WTC11 (cell line): ENCODE measurements around the gene AQP7. TPM values are rescaled to one million over a fixed set of nuclear protein-coding genes. Genes with fewer than 3 reads are reported as not detected.

Experiments used
- ATAC-seq: fragments of 200-7000 bp; cut with Tn5 transposase; 2 replicates; pipeline ENCODE4 v1.10.0; 2021; ENCODE audit warnings: mild to moderate bottlenecking, moderate library complexity
- CTCF ChIA-PET: fragments of 300-600 bp; sonication (Branson Sonifier 250); formaldehyde crosslinking; loops from one replicate; lab custom pipeline; 2021; ENCODE audit warnings: antibody characterized with exemption; lab: Charles Lee
- POLR2A ChIA-PET: fragments of 350-600 bp; sonication (Branson Sonifier 250); formaldehyde crosslinking; loops from one replicate; lab custom pipeline; 2021; ENCODE audit warnings: antibody characterized with exemption; lab: Charles Lee
- DNase-seq: peaks from one replicate; pipeline ENCODE4 v3.0.0; 2021; ENCODE audit warnings: low spot score
- H3K27ac Mint-ChIP-seq: 2 replicates; pipeline ENCODE4 v1.8.0; 2021; ENCODE audit warnings: mixed read lengths
- H3K27me3 Mint-ChIP-seq: 2 replicates; pipeline ENCODE4 v1.8.0; 2021; ENCODE audit warnings: low read depth, mild to moderate bottlenecking, moderate library complexity, mixed read lengths
- H3K36me3 Mint-ChIP-seq: 2 replicates; pipeline ENCODE4 v1.8.0; 2021; ENCODE audit warnings: mixed read lengths
- H3K4me1 Mint-ChIP-seq: 2 replicates; pipeline ENCODE4 v1.8.0; 2022; ENCODE audit warnings: mixed read lengths
- H3K4me3 Mint-ChIP-seq: 2 replicates; pipeline ENCODE4 v1.8.0; 2021; ENCODE audit warnings: mild to moderate bottlenecking, moderate library complexity, mixed read lengths
- H3K9me3 Mint-ChIP-seq: 2 replicates; pipeline ENCODE4 v1.8.0; 2021; ENCODE audit warnings: mixed read lengths
- ATF1 ChIP-seq: sonication (generic); formaldehyde crosslinking; IDR thresholded peaks from 2 replicates; pipeline ENCODE4 v1.8.1; 2023; ENCODE audit warnings: mild to moderate bottlenecking, moderate library complexity, missing genetic modification reagents
- ATF2 ChIP-seq: sonication (generic); formaldehyde crosslinking; IDR thresholded peaks from 2 replicates; pipeline ENCODE4 v1.8.1; 2022; ENCODE audit warnings: low read depth, missing genetic modification reagents, borderline replicate concordance
- CBFB ChIP-seq: sonication (generic); formaldehyde crosslinking; IDR thresholded peaks from 2 replicates; pipeline ENCODE4 v1.8.1; 2022; ENCODE audit warnings: mild to moderate bottlenecking, low read depth, missing genetic modification reagents
- FOXK1 ChIP-seq: sonication (generic); formaldehyde crosslinking; IDR thresholded peaks from 2 replicates; pipeline ENCODE4 v1.8.0; 2022; ENCODE audit warnings: mild to moderate bottlenecking, moderate library complexity, missing genetic modification reagents
- GABPB1 ChIP-seq: sonication (generic); formaldehyde crosslinking; IDR thresholded peaks from 2 replicates; pipeline ENCODE4 v1.8.1; 2023; ENCODE audit warnings: mild to moderate bottlenecking, missing genetic modification reagents
- KAT7 ChIP-seq: sonication (generic); formaldehyde crosslinking; IDR thresholded peaks from 2 replicates; pipeline ENCODE4 v1.8.1; 2023; ENCODE audit warnings: missing genetic modification reagents, mild to moderate bottlenecking, borderline replicate concordance
- MYBL2 ChIP-seq: sonication (generic); formaldehyde crosslinking; IDR thresholded peaks from 2 replicates; pipeline ENCODE4 v1.8.1; 2023; ENCODE audit warnings: mild to moderate bottlenecking, moderate library complexity, missing genetic modification reagents
- NFATC4 ChIP-seq: fragments of 250-450 bp; sonication (Bioruptor Pico); IDR thresholded peaks from 2 replicates; pipeline ENCODE4 v1.9.0; 2021; ENCODE audit warnings: mild to moderate bottlenecking
- NR1H2 ChIP-seq: sonication (generic); formaldehyde crosslinking; IDR thresholded peaks from 2 replicates; pipeline ENCODE4 v1.9.0; 2021; ENCODE audit warnings: mild to moderate bottlenecking, moderate library complexity, missing genetic modification reagents
- OVOL2 ChIP-seq: fragments of 250-450 bp; sonication (Bioruptor Pico); IDR thresholded peaks from 2 replicates; pipeline ENCODE4 v1.9.0; 2021; ENCODE audit warnings: mild to moderate bottlenecking, borderline replicate concordance
- PREB ChIP-seq: sonication (generic); formaldehyde crosslinking; IDR thresholded peaks from 2 replicates; pipeline ENCODE4 v1.8.1; 2022; ENCODE audit warnings: mild to moderate bottlenecking, missing genetic modification reagents, moderate library complexity, borderline replicate concordance
- RELA ChIP-seq: sonication (generic); formaldehyde crosslinking; IDR thresholded peaks from 2 replicates; pipeline ENCODE4 v1.8.1; 2022; ENCODE audit warnings: missing genetic modification reagents, mild to moderate bottlenecking, borderline replicate concordance
- SMAD3 ChIP-seq: sonication (generic); formaldehyde crosslinking; IDR thresholded peaks from 2 replicates; pipeline ENCODE4 v1.8.0; 2022; ENCODE audit warnings: missing genetic modification reagents, mild to moderate bottlenecking, borderline replicate concordance
- SOX15 ChIP-seq: fragments of 250-450 bp; sonication (Bioruptor Pico); IDR thresholded peaks from 2 replicates; pipeline ENCODE4 v1.9.0; 2021; ENCODE audit warnings: mild to moderate bottlenecking
- SP1 ChIP-seq: sonication (generic); formaldehyde crosslinking; conservative IDR thresholded peaks from 2 replicates; pipeline ENCODE4 v1.8.1; 2022; ENCODE audit warnings: missing genetic modification reagents
- TEAD1 ChIP-seq: sonication (generic); formaldehyde crosslinking; IDR thresholded peaks from 2 replicates; pipeline ENCODE4 v1.8.0; 2022; ENCODE audit warnings: mild to moderate bottlenecking, missing genetic modification reagents
- USF1 ChIP-seq: sonication (generic); formaldehyde crosslinking; IDR thresholded peaks from 2 replicates; pipeline ENCODE4 v1.8.0; 2022; ENCODE audit warnings: mild to moderate bottlenecking, missing genetic modification reagents
- ZBTB43 ChIP-seq: sonication (generic); formaldehyde crosslinking; IDR thresholded peaks from 2 replicates; pipeline ENCODE4 v1.8.1; 2023; ENCODE audit warnings: mild to moderate bottlenecking, missing genetic modification reagents
- ZMAT4 ChIP-seq: fragments of 250-450 bp; sonication (Bioruptor Pico); IDR thresholded peaks from 2 replicates; pipeline ENCODE4 v1.9.0; 2021; ENCODE audit warnings: mild to moderate bottlenecking
- ZNF232 ChIP-seq: sonication (generic); formaldehyde crosslinking; IDR thresholded peaks from 2 replicates; pipeline ENCODE4 v1.8.0; 2022; ENCODE audit warnings: mild to moderate bottlenecking, missing genetic modification reagents
- ZNF263 ChIP-seq: sonication (generic); formaldehyde crosslinking; IDR thresholded peaks from 2 replicates; pipeline ENCODE4 v1.8.1; 2022; ENCODE audit warnings: low read depth, mild to moderate bottlenecking, moderate library complexity, missing genetic modification reagents
- ZNF281 ChIP-seq: sonication (generic); formaldehyde crosslinking; IDR thresholded peaks from 2 replicates; pipeline ENCODE4 v1.8.0; 2023; ENCODE audit warnings: mild to moderate bottlenecking, missing genetic modification reagents
- ZNF317 ChIP-seq: sonication (generic); formaldehyde crosslinking; IDR thresholded peaks from 2 replicates; pipeline ENCODE4 v1.8.1; 2023; ENCODE audit warnings: low read depth, mild to moderate bottlenecking, moderate library complexity, missing genetic modification reagents, borderline replicate concordance
- ZNF416 ChIP-seq: fragments of 250-450 bp; sonication (Bioruptor Pico); IDR thresholded peaks from 2 replicates; pipeline ENCODE4 v1.9.0; 2021; ENCODE audit warnings: mild to moderate bottlenecking, inconsistent platforms
- ZNF671 ChIP-seq: fragments of 250-450 bp; sonication (Bioruptor Pico); IDR thresholded peaks from 2 replicates; pipeline ENCODE4 v1.8.0; 2021; ENCODE audit warnings: mild to moderate bottlenecking
- total RNA-seq: library from RNA; stranded (reverse); gene quantifications from 3 replicates; pipeline ENCODE4 v1.2.3, GENCODE V29; 2021

Gene AQP7
- total RNA-seq, 1 experiment from 2014 or later, result 0.17 TPM

GRCh38 chr9:33350310-33350709 lies 52.1 kb downstream of the AQP7 start:
- ATAC-seq, result no peak
- Mint-ChIP-seq H3K9me3 (no peaks in the 10 kb centered on the region; the same call in 1 of the 2 replicates), H3K4me3 (no peak overlapping the region), H3K36me3 (peaks cover 38% of the 10 kb centered on the region), H3K27ac (peak overlapping the region; percentile 29; the same call in 1 of the 2 replicates), H3K4me1 (peaks cover 6% of the 10 kb centered on the region; the same call in 1 of the 2 replicates), H3K27me3 (no peaks in the 10 kb centered on the region)
- TF ChIP-seq ATF1 (CRISPR knock-in tag), result no peak
- TF ChIP-seq GABPB1 (CRISPR knock-in tag), result no peak
- no peak for TF ChIP-seq SOX15 (CRISPR knock-in tag)
- TF ChIP-seq FOXK1 (CRISPR knock-in tag), result no peak
- TF ChIP-seq KAT7 (CRISPR knock-in tag), result no peak
- no peak for TF ChIP-seq ATF2 (CRISPR knock-in tag)
- no peak for TF ChIP-seq NR1H2 (CRISPR knock-in tag)
- no peak for TF ChIP-seq NFATC4 (CRISPR knock-in tag)
- TF ChIP-seq SMAD3 (CRISPR knock-in tag), result no peak
- TF ChIP-seq ZMAT4 (CRISPR knock-in tag), result no peak
- TF ChIP-seq MYBL2, result no peak
- no peak for TF ChIP-seq CBFB (CRISPR knock-in tag)
- no peak for TF ChIP-seq ZNF281 (CRISPR knock-in tag)
- TF ChIP-seq PREB, result no peak
- no peak for TF ChIP-seq TEAD1 (CRISPR knock-in tag)
- TF ChIP-seq ZNF416 (CRISPR knock-in tag), result no peak
- TF ChIP-seq SP1 (CRISPR knock-in tag), result no peak
- no peak for TF ChIP-seq ZNF671 (CRISPR knock-in tag)
- TF ChIP-seq ZBTB43, result no peak
- no peak for TF ChIP-seq OVOL2 (CRISPR knock-in tag)
- no peak for DNase-seq
- POLR2A ChIA-PET, result no interaction called here
- CTCF ChIA-PET, result no interaction called here

- Mint-ChIP-seq H3K9me3 (no peaks in the 10 kb centered on the region; the same call in 1 of the 2 replicates), H3K27me3 (no peaks in the 10 kb centered on the region), H3K36me3 (peaks cover 38% of the 10 kb centered on the region), H3K4me1 (peaks cover 6% of the 10 kb centered on the region; the same call in 1 of the 2 replicates), H3K27ac (no peak overlapping the region), H3K4me3 (no peak overlapping the region)
- ATAC-seq (no peak), DNase-seq (no peak)
- POLR2A ChIA-PET, result no interaction called here
- CTCF ChIA-PET, result no interaction called here
- no peak for TF ChIP-seq ZNF281 (CRISPR knock-in tag)
- TF ChIP-seq ZNF263, result no peak
- TF ChIP-seq ZNF232 (CRISPR knock-in tag), result no peak
- TF ChIP-seq ZNF317 (CRISPR knock-in tag), result no peak
- TF ChIP-seq PREB, result no peak
- TF ChIP-seq RELA (CRISPR knock-in tag), result no peak
- TF ChIP-seq USF1 (CRISPR knock-in tag), result no peak
- TF ChIP-seq ZNF416 (CRISPR knock-in tag), result no peak
These were observed 52.6 kb downstream of the AQP7 start for GRCh38 chr9:33349743-33350142.
